ENCODE data around the gene PTPRA. TPM values are rescaled to one million over a fixed set of nuclear protein-coding genes. Genes with fewer than 3 reads are reported as not detected.

Gene PTPRA
- total RNA-seq, 1 experiment from 2014 or later = 45.2 TPM

GRCh38 chr20:3038454-3038853, 165.2 kb downstream of the PTPRA start:
- no peaks in the 10 kb centered on the region for H3K9me3 Mint-ChIP-seq
- no peak overlapping the region for H3K4me3 Mint-ChIP-seq

More at GRCh38 chr20:3038454-3038853, 165.2 kb downstream of the PTPRA start:
- Histone ChIP-seq H2AK5ac (ENCODE audit: insufficient read length, low read length) (no peak overlapping the region), H3K9me3 (ENCODE audit: control insufficient read depth, low read depth, low read length) (no peaks in the 10 kb centered on the region), H3K56ac (ENCODE audit: insufficient read length, low read depth, low read length) (no peak overlapping the region), H3K4me2 (ENCODE audit: insufficient read depth, insufficient read length, low read length) (no peak overlapping the region), H4K20me1 (ENCODE audit: control insufficient read depth, insufficient read depth, insufficient read length) (no peaks in the 10 kb centered on the region), H4K8ac (replicated peaks; ENCODE audit: insufficient read length, low read depth, low read length) (no peak overlapping the region), H3T11ph (ENCODE audit: low read length) (no peak overlapping the region), H3K27me3 (ENCODE audit: insufficient read depth, low read length) (no peaks in the 10 kb centered on the region), H2BK15ac (ENCODE audit: low read depth, low read length) (no peak overlapping the region), H4K91ac (ENCODE audit: insufficient read length, low read depth, low read length) (no peak overlapping the region), H3K79me1 (ENCODE audit: insufficient read depth, low read depth, low read length, poor library complexity, severe bottlenecking) (no peaks in the 10 kb centered on the region), H3K4ac (ENCODE audit: low read depth, low read length) (no peak overlapping the region), H3K27ac (ENCODE audit: insufficient read length, low read depth, low read length) (no peak overlapping the region), H4K5ac (ENCODE audit: insufficient read length, low read depth, low read length) (no peak overlapping the region), H2BK5ac (ENCODE audit: insufficient read length, low read length) (no peak overlapping the region), H2BK12ac (ENCODE audit: insufficient read length, low read depth, low read length) (no peak overlapping the region), H3K4me1 (ENCODE audit: insufficient read depth, low read length) (peaks cover 8% of the 10 kb centered on the region; the same call in 1 of the 2 replicates), H2AFZ (ENCODE audit: low read length) (no peak overlapping the region), H3K79me2 (ENCODE audit: insufficient read depth, low read length) (no peaks in the 10 kb centered on the region), H3K23me2 (ENCODE audit: insufficient read length, low read depth, low read length, poor library complexity, severe bottlenecking) (no peaks in the 10 kb centered on the region), H3K14ac (ENCODE audit: insufficient read depth, low read length) (no peak overlapping the region), H2BK20ac (ENCODE audit: low read depth, low read length, poor library complexity, severe bottlenecking) (no peak overlapping the region), H3K18ac (ENCODE audit: insufficient read length, low read depth, low read length) (no peak overlapping the region), H3K9ac (ENCODE audit: extremely low read depth, insufficient read length, low read length) (no peak overlapping the region), H2BK120ac (ENCODE audit: low read depth, low read length, poor library complexity, severe bottlenecking) (no peak overlapping the region), H3K23ac (ENCODE audit: insufficient read length, low read depth, low read length) (no peak overlapping the region)
- peaks cover 18 to 61% (median 60%) of the 10 kb centered on the region in 3 experiments; a peak in 6 of 7 replicates for H3K36me3 Mint-ChIP-seq (ENCODE audit: insufficient read depth in 1 of 3, low read depth in 3 of 3)
- H3K27ac Mint-ChIP-seq = peak overlapping the region in 1 of 3 experiments; percentile 66; a peak in 1 of 7 replicates
- no CpG with 5 or more reads among the region's 5 CpGs for WGBS (ENCODE audit: extremely low coverage, insufficient read length, low lambda C conversion rate)
- no peaks in the 10 kb centered on the region; the same call in 1 of the 2 replicates for H3K27me3 Mint-ChIP-seq (ENCODE audit: low read depth)
- no peak for TF ChIP-seq CTCF (conservative IDR thresholded peaks at IDR 0.05)
- H3K4me1 Mint-ChIP-seq = peaks cover 12 to 14% of the 10 kb centered on the region in 2 experiments
- no peak for DNase-seq
